Astrocyte of the cerebellum (primary cell): Measurements from ENCODE around the gene PKN1.

Experiments used
- DNase-seq: peaks from one replicate; pipeline ENCODE4 v3.0.0-alpha.2; 2011; ENCODE audit warnings: low read depth
- H3K4me3 ChIP-seq: 2 replicates; pipeline ENCODE4 v1.5.1; 2011; ENCODE audit warnings: mild to moderate bottlenecking, low read depth, low read length, moderate library complexity
- in situ Hi-C: cut with HindIII; loops from 2 replicates; pipeline ENCODE4 v1.10.0; 2017; ENCODE audit warnings: low sequenced_read_pairs
- TF ChIP-seq, protein P1 (sequence below): IDR thresholded peaks from 2 replicates; pipeline ENCODE4 v1.5.1; 2012; ENCODE audit warnings: low read length, low read depth, moderate library complexity, mild to moderate bottlenecking; ENCODE audit errors: missing control alignments

The PKN1 gene

DNA sequence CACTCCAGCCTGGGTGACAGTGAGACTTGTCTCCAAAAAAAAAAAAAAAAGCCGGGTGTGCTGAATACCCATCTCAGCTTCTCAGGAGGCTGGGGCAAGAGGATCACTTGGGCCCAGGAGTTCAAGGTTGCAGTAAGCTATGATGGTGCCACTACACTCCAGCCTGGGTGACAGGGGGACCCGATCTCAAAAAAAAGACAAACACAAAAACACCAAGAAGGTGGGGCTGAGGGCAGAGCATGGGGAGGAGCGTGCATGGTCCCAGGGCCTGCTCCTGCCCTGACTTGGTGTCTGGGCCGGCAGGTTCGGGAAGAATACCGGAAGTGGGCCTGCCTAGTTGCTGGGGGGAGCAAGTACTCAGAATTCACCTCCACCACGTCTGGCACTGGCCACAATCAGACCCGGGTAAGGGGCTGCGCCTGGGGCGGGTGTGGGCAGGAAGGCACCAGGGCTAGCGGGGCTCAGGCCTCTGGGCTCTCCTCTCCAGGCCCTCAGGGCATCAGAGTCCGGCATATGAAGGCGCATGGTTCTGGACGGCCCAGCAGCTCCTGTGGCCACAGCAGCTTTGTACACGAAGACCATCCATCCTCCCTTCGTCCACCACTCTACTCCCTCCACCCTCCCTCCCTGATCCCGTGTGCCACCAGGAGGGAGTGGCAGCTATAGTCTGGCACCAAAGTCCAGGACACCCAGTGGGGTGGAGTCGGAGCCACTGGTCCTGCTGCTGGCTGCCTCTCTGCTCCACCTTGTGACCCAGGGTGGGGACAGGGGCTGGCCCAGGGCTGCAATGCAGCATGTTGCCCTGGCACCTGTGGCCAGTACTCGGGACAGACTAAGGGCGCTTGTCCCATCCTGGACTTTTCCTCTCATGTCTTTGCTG, 25.3 kb upstream of the PKN1 start:
- DNase-seq = no peak
- TF ChIP-seq, protein P1, sequence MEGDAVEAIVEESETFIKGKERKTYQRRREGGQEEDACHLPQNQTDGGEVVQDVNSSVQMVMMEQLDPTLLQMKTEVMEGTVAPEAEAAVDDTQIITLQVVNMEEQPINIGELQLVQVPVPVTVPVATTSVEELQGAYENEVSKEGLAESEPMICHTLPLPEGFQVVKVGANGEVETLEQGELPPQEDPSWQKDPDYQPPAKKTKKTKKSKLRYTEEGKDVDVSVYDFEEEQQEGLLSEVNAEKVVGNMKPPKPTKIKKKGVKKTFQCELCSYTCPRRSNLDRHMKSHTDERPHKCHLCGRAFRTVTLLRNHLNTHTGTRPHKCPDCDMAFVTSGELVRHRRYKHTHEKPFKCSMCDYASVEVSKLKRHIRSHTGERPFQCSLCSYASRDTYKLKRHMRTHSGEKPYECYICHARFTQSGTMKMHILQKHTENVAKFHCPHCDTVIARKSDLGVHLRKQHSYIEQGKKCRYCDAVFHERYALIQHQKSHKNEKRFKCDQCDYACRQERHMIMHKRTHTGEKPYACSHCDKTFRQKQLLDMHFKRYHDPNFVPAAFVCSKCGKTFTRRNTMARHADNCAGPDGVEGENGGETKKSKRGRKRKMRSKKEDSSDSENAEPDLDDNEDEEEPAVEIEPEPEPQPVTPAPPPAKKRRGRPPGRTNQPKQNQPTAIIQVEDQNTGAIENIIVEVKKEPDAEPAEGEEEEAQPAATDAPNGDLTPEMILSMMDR = no peak
- in situ Hi-C loops = loop anchor here (25.0 kb wide), 1 partner anchor 104 kb away; the partner anchor contains the start of gene DNAJB1
- H3K4me3 ChIP-seq = no peak overlapping the region

GRCh38 chr19:14408491-14409145, 24.5 kb upstream of the PKN1 start:
- DNase-seq = no peak
- TF ChIP-seq, protein P1 = no peak
- no peak overlapping the region for H3K4me3 ChIP-seq
- in situ Hi-C loops = loop anchor here (25.0 kb wide), 1 partner anchor 104 kb away; the partner anchor contains the start of gene DNAJB1

DNA sequence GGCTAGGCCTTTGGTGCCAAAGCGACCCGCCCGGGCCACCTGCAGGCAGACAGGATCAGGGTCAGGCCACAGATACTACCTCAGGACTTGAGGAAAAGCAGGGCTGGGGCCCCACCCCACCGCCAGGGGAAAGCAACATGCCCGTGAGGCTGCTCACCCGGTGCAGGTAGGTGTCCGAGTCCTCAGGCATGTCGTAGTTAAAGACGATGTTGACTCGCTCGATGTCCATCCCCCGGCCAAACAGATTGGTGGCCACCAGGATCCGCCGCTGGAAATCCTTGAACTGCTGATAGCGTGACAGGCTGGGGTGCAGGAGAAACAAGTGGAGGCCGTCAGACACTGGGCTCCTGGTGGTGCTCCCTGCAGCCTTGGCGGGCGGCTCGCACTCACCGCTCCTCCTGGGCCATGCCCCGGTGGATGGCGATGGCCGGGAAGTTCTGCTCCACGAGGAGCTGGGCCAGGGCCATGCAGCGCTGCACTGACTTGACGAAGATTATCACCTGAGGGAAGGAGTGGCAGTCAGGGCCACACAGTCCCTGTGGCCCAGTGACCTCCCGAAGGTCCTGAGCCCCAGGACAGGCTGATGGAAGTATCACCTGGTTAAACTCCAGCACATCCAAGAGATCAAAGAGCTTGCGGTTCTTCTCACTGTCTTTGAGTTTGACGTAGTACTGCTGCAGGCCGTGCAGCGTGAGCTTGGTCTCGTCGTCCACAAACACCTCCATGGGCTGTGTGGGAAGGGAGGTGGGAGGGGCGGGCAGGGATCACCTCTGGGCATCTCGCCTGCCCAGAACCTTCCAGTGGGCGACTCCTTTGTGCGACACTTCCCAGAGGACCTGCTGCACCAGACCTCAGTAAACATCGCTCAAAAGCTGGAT, 23.7 kb upstream of the PKN1 start:
- TF ChIP-seq, protein P1 = no peak
- no peak overlapping the region for H3K4me3 ChIP-seq
- in situ Hi-C loops = loop anchor here (5.0 to 25.0 kb wide), 2 partner anchors 103 to 272 kb away; partner anchors contain the start of genes ASF1B and DNAJB1
- DNase-seq = no peak

DNA sequence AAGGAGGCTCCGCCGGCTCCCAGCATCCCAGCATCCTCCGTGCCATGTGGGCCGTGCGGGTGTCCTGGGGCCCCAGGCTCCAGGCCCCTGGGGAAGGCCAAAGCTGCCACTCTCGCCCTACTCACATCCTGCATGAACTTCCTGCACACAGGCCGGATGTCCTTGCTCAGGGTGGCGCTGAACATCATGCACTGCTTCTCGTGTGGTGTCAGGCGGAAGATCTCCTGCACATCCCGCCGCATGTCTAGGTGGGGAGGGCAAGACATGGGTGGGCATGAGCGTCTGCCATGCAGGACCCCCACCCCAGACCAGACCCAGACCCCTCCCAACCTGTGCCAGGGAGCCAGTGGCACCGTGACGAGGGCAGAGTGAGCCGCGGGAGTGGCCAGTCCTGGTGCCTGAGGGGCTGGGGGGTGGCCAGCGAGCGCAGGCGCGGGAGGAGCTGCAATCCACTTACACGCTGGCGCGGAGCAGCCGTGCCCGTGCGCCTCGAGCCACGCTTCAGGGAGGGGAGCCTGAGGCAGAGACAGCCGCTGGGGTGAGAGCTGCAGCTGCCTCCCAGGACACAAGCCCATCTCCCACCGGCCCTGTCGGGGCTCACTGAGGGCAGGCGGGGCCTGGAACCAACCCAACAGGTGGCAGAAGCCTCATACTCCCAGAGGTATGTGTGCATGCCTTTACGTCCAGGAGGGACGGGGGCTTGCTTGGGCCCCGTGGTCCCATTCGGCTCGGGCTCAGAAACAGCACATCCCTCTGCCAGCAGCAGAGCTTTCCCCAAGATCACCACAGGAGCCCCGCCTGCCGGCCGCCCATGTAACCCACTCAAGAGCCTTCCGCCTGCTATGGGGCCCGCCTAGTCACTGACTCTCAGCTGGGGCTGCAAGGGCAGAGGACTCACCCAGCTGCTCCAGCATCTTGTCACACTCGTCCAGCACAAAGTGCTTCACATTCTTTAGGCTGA, 22.7 kb upstream of the PKN1 start:
- TF ChIP-seq, protein P1 = no peak
- H3K4me3 ChIP-seq = no peak overlapping the region
- in situ Hi-C loops = loop anchor here (5.0 to 25.0 kb wide), 2 partner anchors 102 to 273 kb away; partner anchors contain the start of genes ASF1B and DNAJB1
- no peak for DNase-seq

GRCh38 chr19:14411161-14411937, 21.8 kb upstream of the PKN1 start:
- in situ Hi-C loops = loop anchor here (5.0 to 25.0 kb wide), 2 partner anchors 101 to 274 kb away; partner anchors contain the start of genes ASF1B and DNAJB1
- H3K4me3 ChIP-seq = no peak overlapping the region
- no peak for DNase-seq
- TF ChIP-seq, protein P1 = no peak
